C4-2B (cell line): ENCODE measurements around the gene TSR3.
A peak's percentile ranks its signal among the peaks of the same experiment; 100 is the strongest.

Experiments used
- H3K27ac ChIP-seq: fragments of 450-650 bp; 2 replicates; pipeline ENCODE4 v1.5.1; 2017
- CTCF ChIP-seq: fragments of 450-650 bp; conservative IDR thresholded peaks from 2 replicates; pipeline ENCODE4 v1.5.1; 2017; ENCODE audit warnings: mild to moderate bottlenecking
- ZFX ChIP-seq: fragments of 450-650 bp; IDR thresholded peaks from 2 replicates; pipeline ENCODE4 v1.6.1; 2017

Gene TSR3

GRCh38 chr16:1356061-1356900, 4.6 kb upstream of the TSR3 start:
- no peak for TF ChIP-seq CTCF
- TF ChIP-seq ZFX = no peak

DNA sequence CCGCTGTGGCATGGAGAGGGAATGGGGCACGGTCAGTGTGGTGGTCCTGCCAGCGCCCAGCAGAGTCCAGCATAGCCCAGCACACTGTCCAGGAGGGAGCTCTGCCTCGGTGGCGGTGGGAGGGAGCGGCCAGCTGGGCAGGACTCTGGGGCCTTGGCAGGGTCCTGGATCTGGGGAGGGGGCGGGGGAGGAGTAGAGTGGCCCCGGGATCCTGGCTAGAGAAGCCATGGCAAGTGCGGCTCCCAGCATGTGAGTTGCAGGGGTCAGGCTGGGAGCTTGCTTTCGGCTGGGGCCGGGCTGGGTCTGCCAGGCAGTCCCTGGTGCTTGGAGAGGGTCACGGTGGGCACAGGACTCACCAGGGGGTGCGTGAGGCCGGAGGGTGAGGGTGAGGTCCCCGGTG, 3.9 kb upstream of the TSR3 start:
- no peak for TF ChIP-seq ZFX
- TF ChIP-seq CTCF = no peak
- H3K27ac ChIP-seq = no peak overlapping the region

More at GRCh38 chr16:1356061-1356900, 4.6 kb upstream of the TSR3 start:
- H3K27ac ChIP-seq = no peak overlapping the region

DNA sequence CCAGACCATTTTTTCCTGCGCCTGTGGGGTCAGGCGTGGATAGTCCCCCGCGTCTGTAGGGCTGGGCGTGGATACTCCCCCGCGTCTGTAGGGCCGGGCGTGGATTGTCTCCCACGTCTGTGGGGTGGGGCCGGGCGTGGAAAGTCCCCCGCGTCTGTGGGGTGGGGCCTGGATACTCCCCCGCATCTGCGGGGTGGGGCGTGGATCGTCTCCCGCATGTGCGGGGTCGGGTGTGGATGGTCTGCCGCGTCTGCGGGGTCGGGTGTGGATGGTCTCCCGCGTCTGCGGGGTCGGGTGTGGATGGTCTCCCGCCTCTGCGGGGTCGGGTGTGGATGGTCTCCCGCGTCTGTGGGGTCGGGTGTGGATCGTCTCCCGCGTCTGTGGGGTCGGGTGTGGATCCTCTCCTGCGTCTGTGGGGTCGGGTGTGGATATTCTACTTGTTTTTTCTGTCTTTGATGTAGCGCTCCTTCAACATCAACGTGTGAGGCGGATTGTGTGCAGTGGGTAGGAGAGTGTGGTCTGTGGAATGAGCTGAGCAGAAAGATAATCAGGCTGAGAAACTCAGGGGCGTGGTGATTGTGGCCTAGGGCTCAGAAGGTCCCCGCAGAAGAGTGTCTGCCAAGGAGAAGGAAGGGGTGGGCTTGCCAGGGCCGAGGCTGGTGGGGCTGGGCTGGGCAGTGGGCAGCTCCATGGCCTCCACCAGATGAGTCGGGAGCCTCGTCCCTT, 3.3 kb upstream of the TSR3 start:
- H3K27ac ChIP-seq = no peak overlapping the region
- TF ChIP-seq CTCF = no peak
- TF ChIP-seq ZFX = no peak

DNA sequence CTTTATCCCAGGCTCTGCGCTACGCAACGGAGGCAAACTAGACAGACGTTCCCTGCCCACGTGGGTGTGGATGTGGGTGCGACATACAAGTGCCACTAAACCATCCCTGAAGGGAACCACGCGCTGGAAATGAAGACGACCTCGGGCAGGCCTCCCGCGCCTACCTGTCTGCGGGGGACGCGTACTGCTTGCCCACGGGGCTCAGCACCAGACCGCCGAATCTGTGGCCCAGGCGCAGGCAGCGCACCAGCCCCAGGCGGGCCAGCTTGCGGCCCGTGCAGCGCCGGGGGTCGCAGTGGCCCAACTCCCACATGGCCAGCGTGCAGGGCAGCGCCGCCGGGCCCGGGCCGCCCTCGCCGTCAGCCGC, 480 bp downstream of the TSR3 start:
- H3K27ac ChIP-seq = peak overlapping the region; percentile 82
- TF ChIP-seq CTCF = no peak
- TF ChIP-seq ZFX = no peak

DNA sequence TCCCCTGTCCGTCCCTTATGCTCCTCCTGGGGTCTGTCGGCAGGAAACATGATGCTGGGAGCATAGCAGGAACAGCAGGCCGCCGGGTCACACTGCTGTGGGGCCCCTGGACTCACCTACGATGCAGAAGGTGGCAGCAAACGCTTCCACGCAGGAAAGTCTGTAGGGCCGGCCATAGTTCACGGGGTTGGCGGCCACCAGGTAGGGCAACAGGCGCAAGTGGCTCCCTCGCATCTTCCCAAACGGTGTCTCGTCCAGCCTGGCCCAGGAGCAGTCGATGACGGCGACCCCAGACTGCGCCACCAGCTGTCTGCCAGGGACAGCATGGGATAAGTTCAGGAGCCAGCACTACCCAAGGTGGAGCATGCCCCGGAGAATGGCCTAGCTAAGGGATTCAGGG, 987 bp downstream of the TSR3 start:
- no peak for TF ChIP-seq CTCF
- no peak for TF ChIP-seq ZFX
- peak overlapping the region; percentile 82; the same call in 1 of the 2 replicates for H3K27ac ChIP-seq

DNA sequence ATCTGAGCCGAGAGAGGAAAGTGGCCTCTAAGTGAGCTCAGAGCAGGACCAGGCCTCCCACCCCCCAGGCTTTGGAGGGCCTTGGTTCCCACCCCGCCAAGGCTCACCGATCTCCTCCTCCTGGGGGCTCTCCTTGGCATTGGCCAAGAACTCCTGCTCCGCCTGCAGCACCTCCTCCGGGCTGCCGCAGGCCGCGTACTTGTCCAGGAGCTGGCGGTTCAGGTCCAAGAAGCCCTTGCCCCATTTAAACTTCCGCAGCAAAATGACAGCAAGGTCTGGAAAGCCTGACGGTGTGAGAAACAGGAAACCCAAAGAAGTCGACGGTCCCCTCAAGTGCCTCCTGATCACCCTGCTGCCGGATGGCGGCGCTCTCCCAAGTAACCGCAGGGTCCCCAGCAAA, 1.7 kb downstream of the TSR3 start:
- H3K27ac ChIP-seq = no peak overlapping the region
- TF ChIP-seq ZFX (no peak), CTCF (no peak)

DNA sequence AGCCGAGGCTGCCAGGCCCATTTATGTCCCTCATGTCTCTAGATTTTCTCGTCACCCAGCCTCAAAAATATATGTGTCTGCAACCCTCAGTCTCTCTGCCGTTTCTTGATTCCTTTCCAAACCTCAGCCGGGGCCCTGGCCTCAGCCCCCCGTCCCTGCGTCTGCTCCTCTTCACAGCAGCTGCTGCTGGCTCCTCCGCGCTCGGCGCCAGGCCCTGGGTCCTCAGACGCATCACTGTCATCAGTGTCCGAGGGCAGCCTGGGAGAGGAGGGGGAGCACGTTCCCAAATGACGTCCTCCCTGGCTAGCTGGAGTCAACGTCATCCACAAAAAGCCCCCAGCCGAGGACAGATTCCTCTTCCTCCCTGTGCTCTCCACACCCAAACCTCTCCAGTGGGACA, 2.3 kb downstream of the TSR3 start:
- no peak overlapping the region for H3K27ac ChIP-seq
- TF ChIP-seq ZFX (no peak), CTCF (no peak)
